ENCODE data around the gene DNAJC5G.
"Not testable (repeated sequence)": the region's sequence is repeated elsewhere in the genome, so short reads cannot be mapped to it uniquely, and the experiment has no call there.

Gene DNAJC5G

GRCh38 chr2:27288610-27289009 is 13.4 kb downstream of the DNAJC5G start:
- DNase-seq (ENCODE audit: insufficient read length, low spot score) (no peak), FAIRE-seq (no peak)
- TF ChIP-seq POLR2AphosphoS5 (IDR thresholded peaks at IDR 0.05; ENCODE audit: low read depth, low read length) (no peak), SPI1 (IDR thresholded peaks at IDR 0.05; ENCODE audit: low read depth, low read length) (no peak), POU2F2 (IDR thresholded peaks at IDR 0.05; ENCODE audit: low read depth, low read length) (no peak)

GRCh38 chr2:27290549-27290948 is 15.3 kb downstream of the DNAJC5G start:
- FAIRE-seq (no peak), DNase-seq (ENCODE audit: insufficient read length, low spot score) (no peak)
- TF ChIP-seq POLR2A (IDR thresholded peaks at IDR 0.05; ENCODE audit: low read depth, low read length) (no peak), SPI1 (IDR thresholded peaks at IDR 0.05; ENCODE audit: low read depth, low read length) (no peak), TAF1 (IDR thresholded peaks at IDR 0.05; ENCODE audit: low read depth, low read length) (no peak), PAX5 (IDR thresholded peaks at IDR 0.05; ENCODE audit: insufficient read depth, low read length, severe bottlenecking) (no peak), POU2F2 (IDR thresholded peaks at IDR 0.05; ENCODE audit: low read depth, low read length) (no peak), POLR2AphosphoS5 (IDR thresholded peaks at IDR 0.05; ENCODE audit: low read depth, low read length) (no peak)

- FAIRE-seq (no peak), DNase-seq (ENCODE audit: insufficient read length, low spot score) (no peak)
- TF ChIP-seq POU2F2 (IDR thresholded peaks at IDR 0.05; ENCODE audit: low read depth, low read length), result no peak
- TF ChIP-seq POLR2AphosphoS5 (IDR thresholded peaks at IDR 0.05; ENCODE audit: low read depth, low read length), result no peak
- TF ChIP-seq POLR2A (IDR thresholded peaks at IDR 0.05; ENCODE audit: low read depth, low read length), result no peak
Measured at GRCh38 chr2:27291865-27292264, 16.6 kb downstream of the DNAJC5G start.

GRCh38 chr2:27294928-27295327 is 19.7 kb downstream of the DNAJC5G start:
- DNase-seq (ENCODE audit: insufficient read length, low spot score), result no peak
- no peak for FAIRE-seq
- TF ChIP-seq POU2F2 (IDR thresholded peaks at IDR 0.05; ENCODE audit: low read depth, low read length), result no peak
- no peak for TF ChIP-seq PAX5 (IDR thresholded peaks at IDR 0.05; ENCODE audit: insufficient read depth, low read length, severe bottlenecking)

GRCh38 chr2:27296481-27296880 is 21.2 kb downstream of the DNAJC5G start:
- DNase-seq (ENCODE audit: insufficient read length, low spot score) (no peak), FAIRE-seq (no peak)
- TF ChIP-seq POLR2A (IDR thresholded peaks at IDR 0.05; ENCODE audit: low read depth, low read length), result no peak
- TF ChIP-seq POLR2AphosphoS5 (IDR thresholded peaks at IDR 0.05; ENCODE audit: low read depth, low read length), result no peak
- TF ChIP-seq POU2F2 (IDR thresholded peaks at IDR 0.05; ENCODE audit: low read depth, low read length), result no peak
- no peak for TF ChIP-seq SPI1 (IDR thresholded peaks at IDR 0.05; ENCODE audit: low read depth, low read length)
- TF ChIP-seq TAF1 (IDR thresholded peaks at IDR 0.05; ENCODE audit: low read depth, low read length), result no peak
- no peak for TF ChIP-seq PAX5 (IDR thresholded peaks at IDR 0.05; ENCODE audit: insufficient read depth, low read length, severe bottlenecking)

- FAIRE-seq (no peak), DNase-seq (ENCODE audit: insufficient read length, low spot score) (no peak)
- TF ChIP-seq POLR2AphosphoS5 (IDR thresholded peaks at IDR 0.05; ENCODE audit: low read depth, low read length) (no peak), PAX5 (IDR thresholded peaks at IDR 0.05; ENCODE audit: insufficient read depth, low read length, severe bottlenecking) (no peak), POLR2A (IDR thresholded peaks at IDR 0.05; ENCODE audit: low read depth, low read length) (no peak), TAF1 (IDR thresholded peaks at IDR 0.05; ENCODE audit: low read depth, low read length) (no peak), SPI1 (IDR thresholded peaks at IDR 0.05; ENCODE audit: low read depth, low read length) (no peak), POU2F2 (IDR thresholded peaks at IDR 0.05; ENCODE audit: low read depth, low read length) (no peak)
Measured at GRCh38 chr2:27297195-27297594, 22.0 kb downstream of the DNAJC5G start.

- TF ChIP-seq POU2F2 (IDR thresholded peaks at IDR 0.05; ENCODE audit: low read depth, low read length), result no peak
- TF ChIP-seq POLR2AphosphoS5 (IDR thresholded peaks at IDR 0.05; ENCODE audit: low read depth, low read length), result no peak
- TF ChIP-seq PAX5 (IDR thresholded peaks at IDR 0.05; ENCODE audit: insufficient read depth, low read length, severe bottlenecking), result no peak
- no peak for TF ChIP-seq POLR2A (IDR thresholded peaks at IDR 0.05; ENCODE audit: low read depth, low read length)
- TF ChIP-seq TAF1 (IDR thresholded peaks at IDR 0.05; ENCODE audit: low read depth, low read length), result no peak
- no peak for TF ChIP-seq SPI1 (IDR thresholded peaks at IDR 0.05; ENCODE audit: low read depth, low read length)
- FAIRE-seq (no peak), DNase-seq (ENCODE audit: insufficient read length, low spot score) (no peak)
Measured at GRCh38 chr2:27298391-27299080, 23.3 kb downstream of the DNAJC5G start.

- FAIRE-seq; DNase-seq (ENCODE audit: insufficient read length, low spot score): not testable (repeated sequence)
Measured at GRCh38 chr2:27300606-27301005, 25.4 kb downstream of the DNAJC5G start.

GRCh38 chr2:27303093-27304025 is 28.1 kb downstream of the DNAJC5G start:
- peak; percentile 48 for DNase-seq (ENCODE audit: insufficient read length, low spot score)
- TF ChIP-seq POLR2A (IDR thresholded peaks at IDR 0.05; ENCODE audit: low read depth, low read length) (no peak), POU2F2 (IDR thresholded peaks at IDR 0.05; ENCODE audit: low read depth, low read length) (peak; percentile 60; the same call in 1 of the 2 replicates)
- FAIRE-seq, result peak; percentile 13

- FAIRE-seq (no peak), DNase-seq (ENCODE audit: insufficient read length, low spot score) (no peak)
- TF ChIP-seq POLR2AphosphoS5 (IDR thresholded peaks at IDR 0.05; ENCODE audit: low read depth, low read length) (no peak), SPI1 (IDR thresholded peaks at IDR 0.05; ENCODE audit: low read depth, low read length) (no peak), POLR2A (IDR thresholded peaks at IDR 0.05; ENCODE audit: low read depth, low read length) (no peak), POU2F2 (IDR thresholded peaks at IDR 0.05; ENCODE audit: low read depth, low read length) (no peak), PAX5 (IDR thresholded peaks at IDR 0.05; ENCODE audit: insufficient read depth, low read length, severe bottlenecking) (no peak), TAF1 (IDR thresholded peaks at IDR 0.05; ENCODE audit: low read depth, low read length) (no peak)
Measured at GRCh38 chr2:27304488-27305240, 29.4 kb downstream of the DNAJC5G start.

Data from GM12891 (cell line).